IMR-90 (cell line): ENCODE results near the gene CCNI2. TPM values are rescaled to one million over a fixed set of nuclear protein-coding genes. Genes with fewer than 3 reads are reported as not detected.

Experiments
- ATAC-seq: fragments of 200-7000 bp; cut with Tn5 transposase; 2 replicates; pipeline ENCODE4 v1.9.1; 2020; ENCODE audit warnings: low read depth, mild to moderate bottlenecking, moderate library complexity
- BruUV-seq: library from RNA; stranded (reverse); fragments of 400-500 nt; replicated peaks from 2 replicates; lab custom pipeline; 2021; lab: Mats Ljungman, UMichigan
- CTCF ChIA-PET: fragments of 300-600 bp; formaldehyde crosslinking; extraction: SDS; loops from one replicate; lab custom pipeline; 2021; ENCODE audit warnings: antibody characterized with exemption; lab: Yijun Ruan, JAX
- POLR2A ChIA-PET: fragments of 300-600 bp; sonication (Branson Sonifier 250); formaldehyde crosslinking; loops from one replicate; lab custom pipeline; 2022; ENCODE audit warnings: antibody characterized with exemption; ENCODE audit not compliant: unreplicated experiment; lab: Charles Lee
- DNase-seq: peaks from one replicate; pipeline ENCODE4 v3.0.0; 2013
- H2AFZ ChIP-seq: replicated peaks from 2 replicates; pipeline ENCODE3; 2013; ENCODE audit warnings: low read length, mild to moderate bottlenecking; ENCODE audit not compliant: poor library complexity
- H2AK5ac ChIP-seq: 2 replicates; pipeline ENCODE4 v1.6.1; 2013; ENCODE audit warnings: low read depth, low read length, inconsistent platforms
- H2AK9ac ChIP-seq: replicated peaks from 2 replicates; pipeline ENCODE3; 2013; ENCODE audit warnings: mild to moderate bottlenecking, low read depth, low read length, moderate library complexity; ENCODE audit not compliant: poor library complexity
- H2BK120ac ChIP-seq: 2 replicates; pipeline ENCODE4 v1.6.1; 2013; ENCODE audit warnings: low read depth, low read length, inconsistent platforms
- H2BK15ac ChIP-seq: 3 replicates; pipeline ENCODE4 v1.6.1; 2013; ENCODE audit warnings: low read depth, low read length, inconsistent platforms
- H2BK20ac ChIP-seq: 2 replicates; pipeline ENCODE4 v1.6.1; 2013; ENCODE audit warnings: low read depth, mild to moderate bottlenecking, inconsistent platforms, low read length, moderate library complexity
- H2BK5ac ChIP-seq: 2 replicates; pipeline ENCODE4 v1.6.1; 2013; ENCODE audit warnings: mild to moderate bottlenecking, low read depth, low read length, inconsistent platforms; ENCODE audit not compliant: poor library complexity, severe bottlenecking
- H3K14ac ChIP-seq: replicated peaks from 2 replicates; pipeline ENCODE4 v1.6.1; 2013; ENCODE audit warnings: low read depth, low read length, inconsistent platforms
- H3K18ac ChIP-seq: 2 replicates; pipeline ENCODE4 v1.6.1; 2013; ENCODE audit warnings: low read depth, low read length, control low read depth
- H3K23ac ChIP-seq: 2 replicates; pipeline ENCODE4 v1.6.1; 2013; ENCODE audit warnings: low read depth, low read length, inconsistent platforms
- H3K27ac ChIP-seq: 2 replicates; pipeline ENCODE4 v1.5.1; 2013; ENCODE audit warnings: mild to moderate bottlenecking, control low read depth, low read length; ENCODE audit not compliant: insufficient read depth
- H3K27me3 ChIP-seq: 2 replicates; pipeline ENCODE4 v1.6.1; 2013; ENCODE audit warnings: low read length; ENCODE audit not compliant: control insufficient read depth, insufficient read depth
- H3K36me3 ChIP-seq: 2 replicates; pipeline ENCODE4 v1.6.1; 2013; ENCODE audit warnings: low read length, mixed read lengths; ENCODE audit not compliant: control insufficient read depth, insufficient read depth
- H3K4ac ChIP-seq: 2 replicates; pipeline ENCODE4 v1.6.1; 2013; ENCODE audit warnings: low read depth, low read length, inconsistent platforms
- H3K4me1 ChIP-seq: 2 replicates; pipeline ENCODE4 v1.6.1; 2013; ENCODE audit warnings: low read length, mixed read lengths; ENCODE audit not compliant: control insufficient read depth, insufficient read depth
- H3K4me2 ChIP-seq: 2 replicates; pipeline ENCODE4 v1.6.1; 2013; ENCODE audit warnings: low read depth, mild to moderate bottlenecking, control low read depth, low read length, moderate library complexity
- H3K4me3 ChIP-seq: 2 replicates; pipeline ENCODE4 v1.5.1; 2013; ENCODE audit warnings: low read depth, mild to moderate bottlenecking, control low read depth, low read length, moderate library complexity; ENCODE audit not compliant: insufficient read depth
- H3K56ac ChIP-seq: 2 replicates; pipeline ENCODE4 v1.6.1; 2013; ENCODE audit warnings: low read length, inconsistent platforms; ENCODE audit not compliant: insufficient read depth; ENCODE audit errors: extremely low read depth
- H3K79me1 ChIP-seq, 2 experiments: 2 replicates each; pipeline ENCODE4 v1.6.1; 2013; ENCODE audit warnings: low read length in 2 of 2, inconsistent platforms in 1 of 2, low read depth in 1 of 2
- H3K9ac ChIP-seq: 2 replicates; pipeline ENCODE4 v1.6.1; 2013; ENCODE audit warnings: low read depth, low read length, control low read depth
- H3K9me1 ChIP-seq: 2 replicates; pipeline ENCODE4 v1.6.1; 2013; ENCODE audit warnings: low read length, inconsistent platforms; ENCODE audit not compliant: insufficient read depth
- H3K9me3 ChIP-seq: 2 replicates; pipeline ENCODE4 v1.6.1; 2013; ENCODE audit warnings: low read length; ENCODE audit not compliant: control insufficient read depth, insufficient read depth
- H4K20me1 ChIP-seq: 2 replicates; pipeline ENCODE4 v1.6.1; 2013; ENCODE audit warnings: low read length, inconsistent platforms; ENCODE audit not compliant: insufficient read depth
- H4K5ac ChIP-seq: 2 replicates; pipeline ENCODE4 v1.6.1; 2013; ENCODE audit warnings: mild to moderate bottlenecking, low read depth, low read length, control low read depth
- H4K8ac ChIP-seq, 2 experiments: 2 replicates each; pipeline ENCODE4 v1.6.1; 2013; ENCODE audit warnings: low read depth in 2 of 2, low read length in 2 of 2, control low read depth in 1 of 2, inconsistent platforms in 1 of 2
- H4K91ac ChIP-seq: 2 replicates; pipeline ENCODE4 v1.6.1; 2013; ENCODE audit warnings: low read depth, low read length, inconsistent platforms; ENCODE audit not compliant: insufficient read depth
- BHLHE40 ChIP-seq: fragments of 150-350 bp; IDR thresholded peaks from 2 replicates; pipeline ENCODE4 v1.6.1; 2016; ENCODE audit warnings: mild to moderate bottlenecking, low read depth, low read length
- FOS ChIP-seq: fragments of 150-350 bp; IDR thresholded peaks from 2 replicates; pipeline ENCODE4 v1.6.1; 2016; ENCODE audit warnings: low read depth, low read length
- MAZ ChIP-seq: IDR thresholded peaks from 2 replicates; pipeline ENCODE4 v1.6.1; 2012; ENCODE audit warnings: low read depth, mild to moderate bottlenecking, low read length, improper control_type of control experiment, moderate library complexity, borderline replicate concordance
- MXI1 ChIP-seq: IDR thresholded peaks from 2 replicates; pipeline ENCODE4 v1.6.1; 2012; ENCODE audit warnings: low read depth, mild to moderate bottlenecking, low read length, moderate library complexity, borderline replicate concordance
- RFX5 ChIP-seq: IDR thresholded peaks from 2 replicates; pipeline ENCODE4 v1.8.0; 2012; ENCODE audit warnings: low read depth, mild to moderate bottlenecking, low read length, moderate library complexity
- SMC3 ChIP-seq: fragments of 150-350 bp; IDR thresholded peaks from 2 replicates; pipeline ENCODE4 v1.6.1; 2016; ENCODE audit warnings: low read depth, mild to moderate bottlenecking, antibody characterized with exemption, low read length, moderate library complexity
- WGBS, 2 experiments: methylation state at CpG; one replicate each; pipeline versions ENCODE4 v1.1.5 to v1.1.7; 2013; ENCODE audit warnings: missing lambda C conversion rate in 2 of 2; ENCODE audit not compliant: insufficient read length in 1 of 2; ENCODE audit errors: extremely low coverage in 2 of 2; 5-methylcytosine and 5-hydroxymethylcytosine counted together
- dilution Hi-C: fragments of 300-500 bp; cut with HindIII; formaldehyde crosslinking; loops from one replicate; pipeline ENCODE4 v1.14.3; 2018; ENCODE audit warnings: low sequenced_read_pairs; ENCODE audit not compliant: unreplicated experiment
- in situ Hi-C: fragments of 300-500 bp; cut with MboI; formaldehyde crosslinking; loops from 3 replicates; pipeline ENCODE4 v1.14.3; 2019; ENCODE audit warnings: low sequenced_read_pairs, inconsistent platforms, mixed read lengths
- intact Hi-C: fragments of 100-400 bp; cut with micrococcal nuclease; formaldehyde crosslinking; loops from 2 replicates; pipeline ENCODE4 v1.10.0; 2022
- polyA plus RNA-seq, 3 experiments: library from polyadenylated mRNA; depleted of rRNA; stranded (reverse); fragments of >200 nt; gene quantifications; 2 replicates each; pipeline ENCODE4 v1.2.3, GENCODE V29; 2012; ENCODE audit warnings: low replicate concordance in 1 of 3
- total RNA-seq: library from RNA; depleted of rRNA; stranded (reverse); fragments of >200 nt; gene quantifications from 2 replicates; pipeline ENCODE4 v1.2.3, GENCODE V29; 2012
- TF ChIP-seq, protein P1 (sequence below): fragments of 150-350 bp; IDR thresholded peaks from 2 replicates; pipeline ENCODE4 v1.6.1; 2016; ENCODE audit warnings: low read depth, mild to moderate bottlenecking, low read length, moderate library complexity, borderline replicate concordance
- TF ChIP-seq, protein P2 (sequence below): fragments of 150-350 bp; IDR thresholded peaks from 2 replicates; pipeline ENCODE4 v1.6.1; 2017; ENCODE audit warnings: mild to moderate bottlenecking, antibody characterized with exemption, low read length, low read depth
- TF ChIP-seq, protein P3 (sequence below): conservative IDR thresholded peaks from 2 replicates; pipeline ENCODE4 v1.5.1; 2012; ENCODE audit warnings: mild to moderate bottlenecking, low read depth, low read length, improper control_type of control experiment

CCNI2 gene
- total and polyA plus RNA-seq, 2 of the 4 experiments (the other 2 are of a cell fraction), result not detected

DNA sequence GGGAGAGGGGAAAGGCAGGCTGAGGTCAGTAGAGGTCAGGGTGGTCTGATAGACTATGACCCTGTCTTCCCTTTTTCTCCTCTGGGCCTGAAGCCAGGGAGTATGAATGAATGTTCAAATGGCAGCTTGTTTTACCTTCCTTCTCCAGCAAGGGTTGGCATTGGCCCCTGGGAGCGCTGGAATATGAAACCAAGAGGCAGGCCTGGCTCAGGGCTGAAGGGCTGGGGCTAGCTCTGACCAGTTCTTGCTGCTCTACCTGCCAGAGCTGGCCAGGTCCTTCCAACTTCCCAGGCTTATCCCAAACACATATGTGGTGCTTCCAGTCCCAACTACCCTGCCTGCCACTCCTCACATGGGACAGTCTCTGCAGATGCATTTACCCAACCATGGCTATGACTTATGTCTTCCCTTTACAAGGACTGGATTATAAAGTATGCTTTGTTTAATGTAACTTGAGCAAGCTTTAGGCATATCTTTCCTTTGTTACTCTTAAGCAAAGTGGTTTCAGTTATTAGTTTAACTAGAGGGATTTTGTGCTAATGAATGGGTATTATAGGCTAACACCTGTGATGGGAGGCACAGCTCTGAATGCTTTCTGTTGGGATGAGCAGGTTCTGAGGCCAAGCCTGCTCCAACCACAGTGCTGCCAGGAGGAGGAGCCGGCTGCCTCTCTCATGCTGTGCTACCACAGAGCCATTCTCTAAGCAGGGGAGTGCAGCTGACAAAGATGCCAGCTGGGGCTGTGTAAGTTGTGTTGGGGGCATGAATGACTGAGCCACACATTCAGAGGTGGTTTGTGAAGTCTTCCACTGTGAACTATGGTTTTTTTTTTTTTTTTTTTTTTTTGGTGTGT is 6.1 kb downstream of the CCNI2 start (continued):
- TF ChIP-seq, protein P1, sequence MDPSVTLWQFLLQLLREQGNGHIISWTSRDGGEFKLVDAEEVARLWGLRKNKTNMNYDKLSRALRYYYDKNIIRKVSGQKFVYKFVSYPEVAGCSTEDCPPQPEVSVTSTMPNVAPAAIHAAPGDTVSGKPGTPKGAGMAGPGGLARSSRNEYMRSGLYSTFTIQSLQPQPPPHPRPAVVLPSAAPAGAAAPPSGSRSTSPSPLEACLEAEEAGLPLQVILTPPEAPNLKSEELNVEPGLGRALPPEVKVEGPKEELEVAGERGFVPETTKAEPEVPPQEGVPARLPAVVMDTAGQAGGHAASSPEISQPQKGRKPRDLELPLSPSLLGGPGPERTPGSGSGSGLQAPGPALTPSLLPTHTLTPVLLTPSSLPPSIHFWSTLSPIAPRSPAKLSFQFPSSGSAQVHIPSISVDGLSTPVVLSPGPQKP, result no peak

DNA sequence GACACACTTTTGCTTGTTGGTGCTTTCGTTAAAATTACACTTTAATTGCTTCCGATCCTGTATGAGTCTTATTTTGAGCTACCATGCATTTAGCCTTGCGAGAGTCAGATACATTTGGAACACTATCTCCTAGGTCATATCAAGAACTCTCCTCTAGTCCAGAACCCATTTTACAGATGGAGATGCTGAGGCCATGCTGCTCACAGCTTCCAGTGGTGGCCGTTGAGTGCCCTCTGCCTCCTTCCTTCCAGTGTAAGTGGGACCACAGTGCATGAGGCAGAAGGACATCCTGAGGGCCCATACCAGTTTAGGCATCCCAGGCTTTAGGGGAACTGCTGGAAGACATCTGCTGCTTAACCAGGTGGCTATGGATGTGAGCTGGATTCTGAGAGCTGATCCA is 6.9 kb downstream of the CCNI2 start:
- Histone ChIP-seq H4K5ac (no peak overlapping the region), H3K4me1 (peaks cover 2% of the 10 kb centered on the region; the same call in 1 of the 2 replicates), H2AFZ (no peak overlapping the region), H3K9me1 (no peaks in the 10 kb centered on the region), H3K27me3 (peaks cover 3% of the 10 kb centered on the region; the same call in 1 of the 2 replicates), H3K27ac (no peak overlapping the region), H3K9ac (no peak overlapping the region), H3K36me3 (peaks cover 6% of the 10 kb centered on the region; the same call in 1 of the 2 replicates), H3K4me3 (no peak overlapping the region), H3K14ac (no peak overlapping the region), H4K20me1 (no peaks in the 10 kb centered on the region), H2AK5ac (no peak overlapping the region), H3K9me3 (no peaks in the 10 kb centered on the region), H3K4ac (no peak overlapping the region), H3K79me1 (no peaks in the 10 kb centered on the region), H3K4me2 (no peak overlapping the region), H4K8ac (no peak overlapping the region), H2AK9ac (no peak overlapping the region), H2BK120ac (no peak overlapping the region), H2BK20ac (no peak overlapping the region), H3K56ac (no peak overlapping the region), H3K18ac (no peak overlapping the region), H4K91ac (no peak overlapping the region), H2BK5ac (no peak overlapping the region), H2BK15ac (no peak overlapping the region), H3K23ac (no peak overlapping the region)
- DNase-seq (no peak), ATAC-seq (no peak)
- dilution Hi-C loops (no loop called here), intact Hi-C loops (no loop called here), in situ Hi-C loops (no loop called here)
- no peak for TF ChIP-seq MXI1
- TF ChIP-seq RFX5, result no peak
- TF ChIP-seq, protein P1, result no peak
- TF ChIP-seq SMC3, result no peak
- TF ChIP-seq, protein P2, sequence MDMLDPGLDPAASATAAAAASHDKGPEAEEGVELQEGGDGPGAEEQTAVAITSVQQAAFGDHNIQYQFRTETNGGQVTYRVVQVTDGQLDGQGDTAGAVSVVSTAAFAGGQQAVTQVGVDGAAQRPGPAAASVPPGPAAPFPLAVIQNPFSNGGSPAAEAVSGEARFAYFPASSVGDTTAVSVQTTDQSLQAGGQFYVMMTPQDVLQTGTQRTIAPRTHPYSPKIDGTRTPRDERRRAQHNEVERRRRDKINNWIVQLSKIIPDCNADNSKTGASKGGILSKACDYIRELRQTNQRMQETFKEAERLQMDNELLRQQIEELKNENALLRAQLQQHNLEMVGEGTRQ, result no peak
- no peak for TF ChIP-seq BHLHE40
- no peak for TF ChIP-seq FOS
- no peak for TF ChIP-seq MAZ
- TF ChIP-seq, protein P3, sequence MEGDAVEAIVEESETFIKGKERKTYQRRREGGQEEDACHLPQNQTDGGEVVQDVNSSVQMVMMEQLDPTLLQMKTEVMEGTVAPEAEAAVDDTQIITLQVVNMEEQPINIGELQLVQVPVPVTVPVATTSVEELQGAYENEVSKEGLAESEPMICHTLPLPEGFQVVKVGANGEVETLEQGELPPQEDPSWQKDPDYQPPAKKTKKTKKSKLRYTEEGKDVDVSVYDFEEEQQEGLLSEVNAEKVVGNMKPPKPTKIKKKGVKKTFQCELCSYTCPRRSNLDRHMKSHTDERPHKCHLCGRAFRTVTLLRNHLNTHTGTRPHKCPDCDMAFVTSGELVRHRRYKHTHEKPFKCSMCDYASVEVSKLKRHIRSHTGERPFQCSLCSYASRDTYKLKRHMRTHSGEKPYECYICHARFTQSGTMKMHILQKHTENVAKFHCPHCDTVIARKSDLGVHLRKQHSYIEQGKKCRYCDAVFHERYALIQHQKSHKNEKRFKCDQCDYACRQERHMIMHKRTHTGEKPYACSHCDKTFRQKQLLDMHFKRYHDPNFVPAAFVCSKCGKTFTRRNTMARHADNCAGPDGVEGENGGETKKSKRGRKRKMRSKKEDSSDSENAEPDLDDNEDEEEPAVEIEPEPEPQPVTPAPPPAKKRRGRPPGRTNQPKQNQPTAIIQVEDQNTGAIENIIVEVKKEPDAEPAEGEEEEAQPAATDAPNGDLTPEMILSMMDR, result no peak
- ChIA-PET POLR2A (no interaction called here), CTCF (interaction anchor here (1.0 to 2.8 kb wide), 7 partner anchors 10 to 123 kb away, joined by 3 to 22 read pairs (median 4); no protein-coding TSS in a partner anchor)
- WGBS, 2 experiments, result 80% methylated on average over 1 of the region's 4 CpGs; no CpG with 5 or more reads in 1 of the 2 experiments
- no TSS peak for BruUV-seq
